ENCODE data around the gene C1orf159. TPM values are rescaled to one million over a fixed set of nuclear protein-coding genes. Genes with fewer than 3 reads are reported as not detected.
"Not testable (repeated sequence)": the region's sequence is repeated elsewhere in the genome, so short reads cannot be mapped to it uniquely, and the experiment has no call there.

The C1orf159 gene
- total and polyA plus RNA-seq, 9 of the 15 experiments (the other 6 are each of a cell fraction or from before 2014, with no cell fraction given): 0.28 to 54.9 (median 10.6) TPM

- in situ Hi-C loops (cut with MboI): loop anchor here (10.0 kb wide), 1 partner anchor 81 kb away; the partner anchor contains the start of gene PERM1
- H3K79me2 ChIP-seq (ENCODE audit: control insufficient read depth, insufficient read depth, low read length); ATAC-seq; H3K4me2 ChIP-seq (ENCODE audit: insufficient read depth, low read length); H3K9me1 ChIP-seq (ENCODE audit: control insufficient read depth, insufficient read depth, low read length); FAIRE-seq; DNase-seq (ENCODE audit: extremely low read depth in 1 of 4, low spot score in 3 of 4); BruUV-seq (replicated peaks); H3K9ac ChIP-seq (ENCODE audit: insufficient read depth in 1 of 2, low read depth in 2 of 2, low read length in 2 of 2); CTCF ChIA-PET (ENCODE audit: low intra/inter-chr PET ratio); H2AFZ ChIP-seq (ENCODE audit: low read depth, low read length); H3K27me3 ChIP-seq (ENCODE audit: control insufficient read depth in 2 of 2, insufficient read depth in 2 of 2, low read length in 2 of 2); H3K27ac ChIP-seq (ENCODE audit: extremely low read depth, low read depth, low read length); H3K36me3 ChIP-seq (ENCODE audit: control insufficient read depth, insufficient read depth, low read length); H3K9me3 ChIP-seq (replicated peaks; ENCODE audit: control insufficient read depth, insufficient read depth, low read depth, low read length); H3K4me3 ChIP-seq; intact Hi-C loops (cut with micrococcal nuclease); H4K20me1 ChIP-seq (replicated peaks; ENCODE audit: control insufficient read depth, insufficient read depth, low read length): not testable (repeated sequence)
- WGBS (ENCODE audit: insufficient coverage, low coverage, missing lambda C conversion rate): 42% methylated on average over 11 of the region's 11 CpGs
- peaks cover 45 to 87% of the 10 kb centered on the region in 2 experiments for H3K4me1 ChIP-seq (replicated peaks in 1 of 2; ENCODE audit: control insufficient read depth in 2 of 2, insufficient read depth in 2 of 2, low read length in 2 of 2)
- 0 out of 2 replicates have a peak, but pooled peaks have one; percentile 14 for TF ChIP-seq LEF1 (IDR thresholded peaks at IDR 0.05)
- TF ChIP-seq KAT7 (CRISPR knock-in tag; IDR thresholded peaks at IDR 0.05; ENCODE audit: borderline replicate concordance): 0 out of 2 replicates have a peak, but pooled peaks have one; percentile 34
- POLR2A ChIA-PET: interaction anchor here (0.6 to 1.2 kb wide), 4 partner anchors 9 to 890 kb away, joined by 3 to 4 read pairs (median 3); no protein-coding TSS in a partner anchor
These were observed 50.0 kb downstream of the C1orf159 start for GRCh38 chr1:1065940-1066304.

- 19% methylated on average over 19 of the region's 20 CpGs for WGBS (ENCODE audit: insufficient coverage, low coverage, missing lambda C conversion rate)
- Histone ChIP-seq H4K20me1 (replicated peaks; ENCODE audit: control insufficient read depth, insufficient read depth, low read length) (peaks cover 6% of the 10 kb centered on the region; the same call in 1 of the 2 replicates), H3K4me3 (no peak overlapping the region), H3K27ac (ENCODE audit: extremely low read depth, low read depth, low read length) (no peak overlapping the region), H3K36me3 (ENCODE audit: control insufficient read depth, insufficient read depth, low read length) (no peaks in the 10 kb centered on the region), H2AFZ (ENCODE audit: low read depth, low read length) (no peak overlapping the region), H3K9me1 (ENCODE audit: control insufficient read depth, insufficient read depth, low read length) (peaks cover 4% of the 10 kb centered on the region), H3K4me1 (replicated peaks in 1 of 2; ENCODE audit: control insufficient read depth in 2 of 2, insufficient read depth in 2 of 2, low read length in 2 of 2) (peaks cover 47 to 86% of the 10 kb centered on the region in 2 experiments), H3K9ac (ENCODE audit: insufficient read depth in 1 of 2, low read depth in 2 of 2, low read length in 2 of 2) (peak overlapping the region in 1 of 2 experiments; percentile 75; a peak in 2 of 4 replicates), H3K27me3 (ENCODE audit: control insufficient read depth in 2 of 2, insufficient read depth in 2 of 2, low read length in 2 of 2) (no peaks in the 10 kb centered on the region), H3K9me3 (replicated peaks; ENCODE audit: control insufficient read depth, insufficient read depth, low read depth, low read length) (no peaks in the 10 kb centered on the region), H3K4me2 (ENCODE audit: insufficient read depth, low read length) (peak overlapping the region; percentile 6; the same call in 1 of the 2 replicates), H3K79me2 (ENCODE audit: control insufficient read depth, insufficient read depth, low read length) (no peaks in the 10 kb centered on the region)
- CTCF ChIA-PET (ENCODE audit: low intra/inter-chr PET ratio): interaction anchor here (3.0 kb wide), 1 partner anchor 82 kb away, joined by 27 read pairs; no protein-coding TSS in a partner anchor
- in situ Hi-C loops (cut with MboI) (loop anchor here (10.0 kb wide), 1 partner anchor 81 kb away; the partner anchor contains the start of gene PERM1), intact Hi-C loops (cut with micrococcal nuclease) (no loop called here)
- DNase-seq (ENCODE audit: extremely low read depth in 1 of 4, low spot score in 3 of 4) (peak in 1 of 4 experiments; percentile 69), FAIRE-seq (peak; percentile 86), ATAC-seq (no peak)
- POLR2A ChIA-PET: interaction anchor here (0.6 to 1.2 kb wide), 4 partner anchors 10 to 891 kb away, joined by 3 to 4 read pairs (median 3); no protein-coding TSS in a partner anchor
- BruUV-seq (replicated peaks): no TSS peak
- TF ChIP-seq HNRNPUL1 (IDR thresholded peaks at IDR 0.05; ENCODE audit: low read length): no peak
- TF ChIP-seq TOE1 (IDR thresholded peaks at IDR 0.05; ENCODE audit: borderline replicate concordance): peak; percentile 98
- TF ChIP-seq TOE1 (CRISPR knock-in tag; IDR thresholded peaks at IDR 0.05; ENCODE audit: borderline replicate concordance, low read depth): no peak
- 0 out of 2 replicates have a peak, but pooled peaks have one; percentile 34 for TF ChIP-seq ZFX (CRISPR knock-in tag; IDR thresholded peaks at IDR 0.05)
- TF ChIP-seq, protein P1, sequence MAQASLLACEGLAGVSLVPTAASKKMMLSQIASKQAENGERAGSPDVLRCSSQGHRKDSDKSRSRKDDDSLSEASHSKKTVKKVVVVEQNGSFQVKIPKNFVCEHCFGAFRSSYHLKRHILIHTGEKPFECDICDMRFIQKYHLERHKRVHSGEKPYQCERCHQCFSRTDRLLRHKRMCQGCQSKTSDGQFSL (CRISPR knock-in tag; IDR thresholded peaks at IDR 0.05): peak; percentile 59; the same call in 1 of the 2 replicates
- TF ChIP-seq, protein P1 (tag; IDR thresholded peaks at IDR 0.05): no peak
- peak; percentile 97 for TF ChIP-seq TFE3 (CRISPR knock-in tag; IDR thresholded peaks at IDR 0.05)
- TF ChIP-seq USF2 (CRISPR knock-in tag; IDR thresholded peaks at IDR 0.05): peak; percentile 66
These were observed 50.5 kb downstream of the C1orf159 start for GRCh38 chr1:1065265-1065939.
